Activated B cell treated with CpG ODN at 0.5 μM for 24 hours (primary cell): Measurements from ENCODE around the gene TMC7. TPM values are rescaled to one million over a fixed set of nuclear protein-coding genes. Genes with fewer than 3 reads are reported as not detected.

Source experiments
- ATAC-seq: fragments of 200-7000 bp; cut with Tn5 transposase; one replicate; pipeline ENCODE4 v1.10.0; 2021; ENCODE audit warnings: low read depth, mild to moderate bottlenecking, moderate library complexity
- CTCF ChIA-PET: fragments of 350-600 bp; sonication (Branson Sonifier 250); formaldehyde crosslinking; loops from one replicate; lab custom pipeline; 2021; ENCODE audit warnings: antibody characterized with exemption; lab: Charles Lee
- POLR2A ChIA-PET: fragments of 350-600 bp; sonication (Branson Sonifier 250); formaldehyde crosslinking; loops from one replicate; lab custom pipeline; 2021; ENCODE audit warnings: antibody characterized with exemption; lab: Charles Lee
- DNase-seq: peaks from one replicate; pipeline ENCODE4 v3.0.0; 2022
- H3K27ac Mint-ChIP-seq: one replicate; pipeline ENCODE4 v1.8.0; 2020; ENCODE audit warnings: mixed read lengths
- H3K27me3 Mint-ChIP-seq: one replicate; pipeline ENCODE4 v1.8.0; 2021; ENCODE audit warnings: mixed read lengths
- H3K36me3 Mint-ChIP-seq: one replicate; pipeline ENCODE4 v1.8.0; 2021; ENCODE audit warnings: low read depth, mixed read lengths
- H3K4me1 Mint-ChIP-seq: one replicate; pipeline ENCODE4 v1.8.0; 2021; ENCODE audit warnings: mixed read lengths
- H3K4me3 Mint-ChIP-seq: one replicate; pipeline ENCODE4 v1.8.0; 2020; ENCODE audit warnings: mild to moderate bottlenecking, mixed read lengths
- H3K9me3 Mint-ChIP-seq: one replicate; pipeline ENCODE4 v1.8.0; 2020; ENCODE audit warnings: mixed read lengths
- intact Hi-C: fragments of 100-400 bp; cut with micrococcal nuclease; formaldehyde crosslinking; loops from one replicate; pipeline ENCODE4 v1.15.1; 2024
- total RNA-seq: library from RNA; stranded (reverse); gene quantifications from 2 replicates; pipeline ENCODE4 v1.2.3, GENCODE V29; 2022
- TF ChIP-seq, protein P1 (sequence below): fragments of 200-600 bp; IDR thresholded peaks from one replicate; pipeline ENCODE4 v1.8.0; 2022; ENCODE audit warnings: antibody characterized with exemption, mild to moderate bottlenecking

The TMC7 gene
- total RNA-seq, 1 donor from 2014 or later, result not detected

DNA sequence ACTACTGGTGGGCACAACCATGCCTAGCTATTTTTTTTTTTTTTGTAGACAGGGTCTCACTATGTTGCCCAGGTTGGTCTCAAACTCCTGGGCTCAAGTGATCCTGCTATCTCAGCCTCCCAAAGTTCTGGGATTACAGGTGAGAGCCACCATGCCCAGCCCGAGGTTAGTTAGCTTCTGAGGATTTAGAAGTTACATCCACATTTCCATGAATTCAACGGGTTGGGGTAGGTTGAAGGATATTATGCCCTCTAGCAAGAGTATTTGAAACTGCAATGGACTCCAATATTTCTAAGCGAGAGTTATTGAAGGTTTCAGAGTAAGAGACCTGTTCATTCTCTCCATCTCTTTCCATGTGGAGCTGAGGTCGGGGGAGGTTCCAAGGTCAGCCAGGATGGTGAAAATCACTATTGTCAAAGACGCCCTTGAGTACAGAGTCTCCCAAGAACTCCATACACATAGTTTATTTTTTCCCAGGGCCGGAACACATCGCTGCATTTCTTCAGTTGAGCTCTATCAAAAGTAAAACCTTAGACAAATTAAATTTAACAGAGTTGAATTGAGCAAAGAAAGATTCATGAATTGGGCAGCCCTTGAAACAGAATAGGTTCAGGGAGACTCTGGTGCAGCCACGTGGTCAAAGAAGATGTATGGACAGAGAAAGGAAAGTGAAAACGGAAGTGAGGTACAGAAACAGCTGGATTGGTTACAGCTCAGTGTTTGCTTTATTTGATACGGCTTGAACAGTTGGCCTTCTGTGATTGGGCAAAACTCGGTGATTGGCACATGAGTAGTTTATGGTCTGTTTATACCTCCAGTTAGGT, 111.0 kb downstream of the TMC7 start:
- Mint-ChIP-seq H3K9me3 (peaks cover 12% of the 10 kb centered on the region), H3K4me1 (peaks cover 18% of the 10 kb centered on the region), H3K27ac (no peak overlapping the region), H3K36me3 (no peaks in the 10 kb centered on the region), H3K4me3 (no peak overlapping the region), H3K27me3 (no peaks in the 10 kb centered on the region)
- TF ChIP-seq, protein P1, sequence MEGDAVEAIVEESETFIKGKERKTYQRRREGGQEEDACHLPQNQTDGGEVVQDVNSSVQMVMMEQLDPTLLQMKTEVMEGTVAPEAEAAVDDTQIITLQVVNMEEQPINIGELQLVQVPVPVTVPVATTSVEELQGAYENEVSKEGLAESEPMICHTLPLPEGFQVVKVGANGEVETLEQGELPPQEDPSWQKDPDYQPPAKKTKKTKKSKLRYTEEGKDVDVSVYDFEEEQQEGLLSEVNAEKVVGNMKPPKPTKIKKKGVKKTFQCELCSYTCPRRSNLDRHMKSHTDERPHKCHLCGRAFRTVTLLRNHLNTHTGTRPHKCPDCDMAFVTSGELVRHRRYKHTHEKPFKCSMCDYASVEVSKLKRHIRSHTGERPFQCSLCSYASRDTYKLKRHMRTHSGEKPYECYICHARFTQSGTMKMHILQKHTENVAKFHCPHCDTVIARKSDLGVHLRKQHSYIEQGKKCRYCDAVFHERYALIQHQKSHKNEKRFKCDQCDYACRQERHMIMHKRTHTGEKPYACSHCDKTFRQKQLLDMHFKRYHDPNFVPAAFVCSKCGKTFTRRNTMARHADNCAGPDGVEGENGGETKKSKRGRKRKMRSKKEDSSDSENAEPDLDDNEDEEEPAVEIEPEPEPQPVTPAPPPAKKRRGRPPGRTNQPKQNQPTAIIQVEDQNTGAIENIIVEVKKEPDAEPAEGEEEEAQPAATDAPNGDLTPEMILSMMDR, result no peak
- CTCF ChIA-PET, result interaction anchor here (1.1 to 1.4 kb wide), 3 partner anchors 37 to 408 kb away, joined by 3 to 4 read pairs (median 3); no protein-coding TSS in a partner anchor
- ATAC-seq (peak; percentile 65), DNase-seq (no peak)
- POLR2A ChIA-PET, result interaction anchor here (1.2 to 1.4 kb wide), 4 partner anchors 23 to 427 kb away, joined by 3 to 12 read pairs (median 4); partner anchors contain the start of gene GDE1
- intact Hi-C loops, result loop anchor here (5.0 kb wide), 1 partner anchor 38 kb away; no protein-coding TSS in a partner anchor

DNA sequence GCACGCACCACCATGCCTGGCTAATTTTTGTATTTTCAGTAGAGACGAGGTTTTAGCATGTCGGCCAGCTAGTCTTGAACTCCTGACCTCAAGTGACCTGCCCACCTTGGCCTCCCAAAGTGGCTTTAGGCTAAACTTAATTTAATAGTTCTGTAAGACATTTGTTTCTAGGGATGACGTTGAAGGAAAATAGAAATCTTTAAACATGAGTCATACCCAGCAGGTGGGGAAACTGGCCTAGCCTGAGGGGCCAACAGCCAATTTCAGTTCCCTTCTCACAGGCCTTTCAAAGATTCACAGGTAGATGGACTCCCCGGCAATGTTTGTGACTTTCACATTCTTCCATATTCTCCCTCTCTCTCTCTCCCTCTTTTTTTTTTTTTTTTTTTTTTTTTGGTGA, 111.9 kb downstream of the TMC7 start:
- CTCF ChIA-PET, result no interaction called here
- no peak overlapping the region for H3K4me3 Mint-ChIP-seq
- no peaks in the 10 kb centered on the region for H3K27me3 Mint-ChIP-seq
- TF ChIP-seq, protein P1, result no peak
- H3K27ac Mint-ChIP-seq, result peak overlapping the region; percentile 16
- POLR2A ChIA-PET, result interaction anchor here (0.7 to 1.3 kb wide), 4 partner anchors 22 to 116 kb away, joined by 3 to 6 read pairs (median 3); no protein-coding TSS in a partner anchor
- peaks cover 12% of the 10 kb centered on the region for H3K9me3 Mint-ChIP-seq
- H3K4me1 Mint-ChIP-seq, result peaks cover 18% of the 10 kb centered on the region
- DNase-seq (no peak), ATAC-seq (peak; percentile 71)
- no peaks in the 10 kb centered on the region for H3K36me3 Mint-ChIP-seq
- intact Hi-C loops, result loop anchor here (5.0 kb wide), 1 partner anchor 37 kb away; no protein-coding TSS in a partner anchor

DNA sequence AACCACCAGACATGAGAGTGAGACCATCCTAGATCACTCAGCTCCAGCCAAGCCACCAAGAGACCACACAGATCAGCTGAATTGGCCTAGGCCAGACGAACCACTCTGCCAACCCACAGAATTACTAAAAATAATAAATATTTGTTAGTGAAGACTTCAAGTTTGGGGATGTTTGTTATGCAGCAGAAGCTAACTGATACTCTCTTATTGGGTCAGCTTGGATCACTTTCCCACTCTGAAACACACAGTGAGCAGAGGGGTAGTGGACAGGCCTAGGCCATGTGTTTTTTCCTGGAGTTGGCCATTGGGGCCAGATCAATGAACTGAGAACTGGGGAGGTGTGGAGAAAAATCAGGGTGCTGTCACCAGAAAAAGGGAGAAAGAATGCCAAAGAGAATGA, 114.4 kb downstream of the TMC7 start:
- Mint-ChIP-seq H3K36me3 (no peaks in the 10 kb centered on the region), H3K4me3 (no peak overlapping the region), H3K4me1 (peaks cover 18% of the 10 kb centered on the region), H3K27ac (no peak overlapping the region), H3K27me3 (no peaks in the 10 kb centered on the region), H3K9me3 (peaks cover 8% of the 10 kb centered on the region)
- intact Hi-C loops, result loop anchor here (5.0 kb wide), 1 partner anchor 34 kb away; no protein-coding TSS in a partner anchor
- TF ChIP-seq, protein P1, result no peak
- POLR2A ChIA-PET, result interaction anchor here (0.5 kb wide), 1 partner anchor 9 kb away, joined by 3 read pairs; no protein-coding TSS in a partner anchor
- CTCF ChIA-PET, result no interaction called here
- ATAC-seq, result no peak
- no peak for DNase-seq

- DNase-seq, result no peak
- H3K27ac Mint-ChIP-seq, result no peak overlapping the region
- ChIA-PET POLR2A (no interaction called here), CTCF (no interaction called here)
- TF ChIP-seq, protein P1, result no peak
- intact Hi-C loops, result no loop called here
- ATAC-seq, result no peak
- H3K4me1 Mint-ChIP-seq, result peaks cover 3% of the 10 kb centered on the region
- H3K9me3 Mint-ChIP-seq, result peaks cover 2% of the 10 kb centered on the region
- no peak overlapping the region for H3K4me3 Mint-ChIP-seq
- H3K27me3 Mint-ChIP-seq, result peaks cover 1% of the 10 kb centered on the region
- no peaks in the 10 kb centered on the region for H3K36me3 Mint-ChIP-seq
Measured at GRCh38 chr16:19102187-19102872, 118.6 kb downstream of the TMC7 start.

DNA sequence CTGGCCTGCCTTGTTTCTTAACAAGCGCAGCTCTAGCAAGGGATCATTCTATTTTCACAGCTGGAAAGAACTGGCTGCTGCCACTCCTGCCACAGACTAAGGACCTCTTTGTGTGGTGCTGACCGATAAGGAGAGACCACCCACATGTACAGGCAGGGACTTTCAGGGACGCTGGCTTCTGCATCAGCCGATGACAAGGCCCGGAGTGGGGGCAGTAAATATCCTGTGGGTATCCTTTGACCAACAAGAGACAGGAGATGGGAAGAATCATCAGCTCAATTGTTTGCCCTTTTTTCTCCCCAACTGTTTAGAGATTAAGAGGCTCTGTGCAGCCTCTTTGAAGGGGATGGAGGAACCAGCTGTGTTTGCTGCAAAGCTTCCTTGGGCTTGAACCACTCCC, 120.9 kb downstream of the TMC7 start:
- intact Hi-C loops, result no loop called here
- H3K36me3 Mint-ChIP-seq, result no peaks in the 10 kb centered on the region
- H3K4me3 Mint-ChIP-seq, result no peak overlapping the region

More for the DNA sequence above, 120.9 kb downstream of the TMC7 start:
- Mint-ChIP-seq H3K27me3 (peaks cover 1% of the 10 kb centered on the region), H3K27ac (no peak overlapping the region), H3K9me3 (no peaks in the 10 kb centered on the region), H3K4me1 (peaks cover 9% of the 10 kb centered on the region)
- ChIA-PET CTCF (no interaction called here), POLR2A (no interaction called here)
- DNase-seq (no peak), ATAC-seq (no peak)
- TF ChIP-seq, protein P1, result no peak
